GM21526 (cell line): ENCODE measurements around the gene MAP4K4.
A peak's percentile ranks its signal among the peaks of the same experiment; 100 is the strongest.

Experiments
- ATAC-seq: cut with Tn5 transposase; IDR thresholded peaks from one replicate; pipeline ENCODE4 v1.9.1; 2021; ENCODE audit warnings: moderate library complexity; ENCODE audit not compliant: unreplicated experiment, low FRiP score

The MAP4K4 gene

DNA sequence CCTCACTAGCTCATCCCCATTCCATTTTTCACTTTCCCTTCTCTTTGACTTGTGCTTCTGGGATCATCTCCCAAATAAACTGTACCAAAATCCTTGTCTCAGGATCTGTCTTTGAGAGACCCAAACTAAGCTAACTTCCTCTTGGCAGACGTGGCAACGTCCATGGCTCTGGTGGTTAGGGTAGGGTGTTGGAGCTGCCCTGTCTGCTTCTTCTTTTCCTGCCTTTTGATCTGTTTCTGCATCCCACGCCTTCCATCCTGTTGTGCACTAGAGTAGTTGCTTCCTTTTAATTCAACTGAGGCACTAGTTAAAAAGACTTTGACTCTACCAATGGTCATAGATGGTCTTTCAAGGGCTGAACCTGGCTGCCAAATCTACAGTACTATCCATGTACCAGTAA lies 5.5 kb upstream of the MAP4K4 start:
- no peak for ATAC-seq

DNA sequence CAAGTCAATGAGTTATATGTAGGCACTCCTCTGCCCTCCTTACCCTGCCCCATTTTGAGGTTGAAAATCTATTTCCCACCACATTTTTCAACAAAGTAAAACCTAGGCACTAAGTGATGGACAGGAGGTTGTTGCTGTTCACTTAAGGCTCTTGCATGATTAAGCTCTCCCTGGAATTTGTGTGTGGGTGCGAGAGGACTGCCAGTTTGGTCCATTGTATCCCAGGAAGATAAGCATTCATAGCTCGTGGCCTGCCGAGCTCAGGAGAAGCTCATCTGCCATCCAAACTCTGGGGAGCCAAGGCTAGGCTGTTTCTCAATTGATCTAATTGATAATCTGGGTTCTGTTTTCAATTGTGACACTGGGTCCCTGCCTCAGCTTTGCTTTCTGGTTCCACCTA lies 4.7 kb upstream of the MAP4K4 start:
- no peak for ATAC-seq

DNA sequence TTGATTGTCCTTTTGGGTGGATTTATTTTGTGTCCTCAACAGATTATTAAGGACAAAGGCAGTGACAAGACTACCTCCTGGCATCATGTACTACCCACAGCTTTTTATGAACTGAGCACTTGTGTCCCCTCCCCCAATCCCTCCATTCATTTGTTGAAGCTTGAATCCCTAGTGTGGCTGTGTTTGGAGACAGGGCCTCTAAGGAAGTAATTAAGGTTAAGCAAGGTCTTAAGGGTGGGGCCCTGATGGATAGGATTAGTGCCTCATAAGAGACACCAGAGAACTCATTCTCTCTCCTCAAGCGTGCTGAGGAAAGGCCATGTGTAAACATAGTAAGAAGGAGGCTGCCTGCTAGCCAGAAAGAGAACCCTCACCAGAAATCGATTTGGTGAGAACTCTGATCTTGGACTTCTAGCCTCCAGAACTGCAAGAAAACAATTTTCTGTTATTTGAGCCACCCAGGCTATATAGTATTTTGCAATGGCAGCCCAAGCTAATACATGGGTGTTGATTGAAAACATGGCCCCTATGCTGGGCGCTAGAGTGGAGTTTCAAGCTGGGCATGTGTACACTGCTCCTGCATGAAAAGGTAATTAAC lies 3.4 kb upstream of the MAP4K4 start:
- ATAC-seq, result no peak

DNA sequence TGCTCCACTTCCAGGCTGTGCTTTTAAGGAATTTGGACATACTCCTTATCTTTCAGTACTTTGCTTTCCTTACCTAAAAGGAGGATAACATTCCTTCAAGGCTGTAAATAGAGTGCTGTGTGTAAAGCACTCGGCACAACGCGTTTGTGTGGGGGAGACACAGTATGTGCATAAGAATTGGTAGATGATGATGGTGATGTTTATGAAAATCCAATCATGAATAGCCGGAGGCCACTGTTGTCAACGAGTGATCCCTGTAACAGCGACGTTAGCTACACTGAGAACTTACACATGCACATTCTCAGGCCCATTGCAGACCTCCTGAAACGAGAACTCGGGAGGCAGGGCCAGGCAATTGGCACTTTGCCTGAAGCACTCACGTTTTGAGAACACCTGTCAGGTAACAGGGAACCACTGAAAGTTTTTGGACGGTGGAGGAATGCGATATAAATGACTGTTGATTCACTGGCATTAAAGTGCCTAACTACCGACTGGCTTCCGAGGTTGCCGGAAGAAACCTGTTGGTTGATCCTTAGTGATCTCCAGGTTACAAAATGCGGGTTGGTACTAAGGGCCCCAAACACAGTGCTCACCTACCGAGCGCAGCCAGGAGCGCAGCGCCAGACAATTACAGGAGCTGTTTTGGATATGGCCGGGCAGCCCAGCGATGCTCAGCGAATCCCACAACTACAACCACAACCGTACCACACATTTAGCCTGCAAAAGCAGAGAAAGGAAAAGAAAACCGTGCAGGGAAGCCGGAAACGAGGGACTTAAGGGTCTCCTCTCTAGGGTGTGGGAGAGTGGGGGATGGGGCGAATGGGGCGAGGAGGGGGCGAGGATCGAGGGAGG lies 1.0 kb upstream of the MAP4K4 start:
- no peak for ATAC-seq

DNA sequence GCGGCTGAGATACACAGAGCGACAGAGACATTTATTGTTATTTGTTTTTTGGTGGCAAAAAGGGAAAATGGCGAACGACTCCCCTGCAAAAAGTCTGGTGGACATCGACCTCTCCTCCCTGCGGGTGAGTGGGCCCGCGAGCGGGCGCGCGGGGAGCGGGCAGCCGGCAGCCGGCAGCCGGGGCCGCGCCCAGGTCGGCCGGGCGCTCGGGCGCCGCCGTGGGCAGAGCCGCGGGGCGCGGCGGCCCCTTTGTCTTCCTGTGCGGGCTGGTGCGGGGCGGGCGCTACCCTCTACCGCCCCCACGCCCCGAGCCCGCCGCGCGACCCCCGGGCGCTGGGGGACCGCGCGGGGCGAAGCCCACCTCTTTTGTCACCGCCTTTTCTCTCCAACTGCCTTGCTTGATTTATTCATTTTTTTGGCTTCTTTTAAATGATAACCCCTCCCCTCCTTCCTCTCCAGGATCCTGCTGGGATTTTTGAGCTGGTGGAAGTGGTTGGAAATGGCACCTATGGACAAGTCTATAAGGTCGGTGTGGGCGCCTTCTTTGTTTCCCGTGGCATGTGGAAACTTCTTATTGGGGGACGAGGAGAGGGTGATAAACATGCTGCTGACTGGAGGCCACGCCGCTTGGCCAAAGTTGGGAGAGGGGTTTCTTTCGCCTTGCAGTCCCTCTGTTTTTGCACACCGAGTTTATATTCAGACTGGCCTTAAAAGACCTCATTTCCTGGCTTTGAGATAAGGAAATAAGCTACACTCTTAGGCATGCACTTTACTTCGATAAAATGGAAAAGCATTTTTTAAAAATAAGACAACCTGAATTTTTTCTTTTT lies 722 bp downstream of the MAP4K4 start:
- peak; percentile 39 for ATAC-seq

DNA sequence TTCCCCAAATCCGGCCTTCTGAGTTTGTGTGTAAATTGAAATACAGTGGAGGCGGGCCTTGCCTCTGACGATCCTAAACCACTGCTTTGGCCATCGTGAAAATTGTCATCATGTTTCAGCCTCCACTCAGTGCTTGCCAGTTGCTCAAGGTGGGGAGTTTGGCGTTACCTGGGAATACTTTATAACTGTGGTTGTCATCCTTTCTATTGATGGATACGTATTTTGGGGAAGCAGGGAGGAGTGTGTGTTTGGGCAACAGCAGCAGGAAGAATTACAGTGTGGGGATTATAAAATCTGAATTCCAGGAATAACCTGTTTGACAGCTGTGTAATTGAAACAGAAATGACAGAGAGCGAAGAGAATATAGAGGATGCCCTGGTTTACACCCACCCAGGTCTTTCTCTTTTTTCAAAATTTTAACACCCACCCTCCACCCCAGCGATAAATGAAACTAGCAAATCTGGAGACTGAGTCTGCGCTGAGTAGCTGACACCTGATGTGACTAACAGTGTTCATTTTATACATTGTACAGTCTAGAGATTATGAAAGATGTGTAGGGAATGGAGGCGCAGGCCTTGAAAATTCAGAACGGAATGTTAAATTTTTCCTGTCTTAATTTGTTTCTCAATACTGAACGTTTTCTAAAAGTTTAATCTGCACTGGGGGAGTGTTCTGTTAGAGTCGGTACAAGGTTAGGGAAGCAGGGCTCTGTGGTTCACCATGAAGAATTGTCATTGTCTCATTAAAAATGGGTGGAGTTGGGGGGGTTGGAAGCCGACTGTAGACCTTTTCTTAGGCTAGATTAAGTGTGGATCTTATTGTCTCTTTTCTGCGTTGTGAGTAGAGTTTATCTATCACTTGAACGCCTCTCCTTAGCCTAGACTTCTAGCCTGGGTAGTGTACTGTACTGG lies 1.6 kb downstream of the MAP4K4 start:
- no peak for ATAC-seq

DNA sequence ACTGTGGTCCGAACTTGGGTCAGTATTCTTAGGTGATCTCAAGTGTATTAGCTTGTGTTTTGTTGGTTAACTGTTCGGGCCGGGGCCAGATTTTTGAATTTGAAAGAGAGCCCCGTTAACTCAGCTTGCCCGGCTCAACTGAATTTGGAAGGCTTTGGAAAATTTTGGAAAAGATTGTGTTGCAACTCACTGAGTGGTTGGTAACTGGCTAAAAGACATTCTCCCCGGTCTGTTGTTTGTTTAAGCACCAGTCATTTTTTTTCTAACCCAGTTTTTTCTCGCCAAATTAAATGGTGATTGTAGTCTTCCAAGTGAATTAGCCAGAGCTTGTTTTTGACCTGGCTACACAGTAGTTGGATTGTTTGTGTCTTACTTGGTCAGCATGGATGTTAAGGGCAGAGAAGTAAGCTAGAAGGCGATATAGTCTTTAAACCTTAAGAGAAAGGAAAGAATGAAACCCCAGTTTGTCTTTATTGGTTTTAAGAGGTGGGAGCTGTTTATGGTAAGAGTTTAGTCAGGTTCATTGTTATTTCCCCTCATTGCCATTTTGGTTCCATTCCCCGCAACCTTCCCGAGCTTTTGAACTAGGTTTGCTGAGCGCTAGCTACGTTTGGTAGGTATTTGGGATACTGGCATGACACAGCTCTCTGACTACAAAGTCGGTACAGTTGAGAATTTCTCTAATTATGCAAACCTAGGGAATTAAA lies 2.4 kb downstream of the MAP4K4 start:
- no peak for ATAC-seq

DNA sequence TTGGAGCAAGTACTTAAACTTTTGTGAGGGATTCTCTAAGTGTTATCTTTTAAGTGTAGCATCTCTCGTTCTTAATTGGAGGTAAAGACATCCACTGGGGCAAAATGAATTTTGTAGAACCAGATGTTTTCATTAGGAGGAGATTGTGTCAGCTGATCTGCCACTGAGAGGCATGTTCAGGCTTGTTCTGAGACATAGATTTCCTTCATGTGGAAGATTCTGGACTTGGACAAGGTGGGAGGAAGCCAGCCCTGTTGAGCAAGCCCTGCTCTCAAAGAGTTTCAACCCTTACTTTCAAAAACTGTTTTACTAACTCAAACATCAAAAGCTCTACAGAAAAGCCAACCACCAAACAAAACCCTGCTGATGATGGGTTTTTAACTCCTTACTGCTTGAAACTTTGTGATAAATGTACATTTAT lies 6.5 kb downstream of the MAP4K4 start:
- ATAC-seq, result no peak

DNA sequence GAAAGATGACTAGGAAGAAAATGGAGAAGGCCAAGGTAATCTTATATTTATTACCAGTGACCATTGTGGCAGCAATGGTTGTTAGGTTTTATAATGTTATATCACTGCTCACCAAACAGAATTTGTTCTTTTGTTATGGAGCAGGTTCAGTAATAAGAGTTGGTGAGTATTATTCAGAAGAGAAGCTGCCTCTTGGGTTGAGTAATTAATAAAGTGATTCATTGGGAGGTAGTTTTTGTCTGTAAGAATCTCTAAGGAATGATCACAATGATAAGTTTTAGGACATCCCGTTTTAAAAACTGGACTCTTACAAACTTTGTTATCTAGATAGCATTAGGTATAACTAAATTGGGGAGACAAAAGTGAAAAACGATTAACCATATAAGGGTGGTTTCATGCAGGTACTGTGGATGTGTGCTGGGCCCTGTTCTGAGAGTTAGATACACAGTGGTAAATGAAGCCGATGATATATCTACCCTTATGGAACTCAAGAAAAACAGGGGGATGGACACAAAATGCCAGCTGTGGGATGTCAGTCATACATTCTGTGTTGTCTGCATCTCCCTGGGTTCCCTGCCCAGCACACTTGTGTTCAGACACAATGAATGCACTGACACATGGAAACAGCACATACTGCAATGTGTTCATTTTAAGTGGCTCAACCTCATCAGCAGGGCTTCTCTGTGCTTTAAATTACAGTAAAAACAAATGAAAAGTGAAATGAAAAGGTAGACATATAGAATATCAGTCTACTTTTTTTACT lies 7.5 kb downstream of the MAP4K4 start:
- ATAC-seq, result no peak

DNA sequence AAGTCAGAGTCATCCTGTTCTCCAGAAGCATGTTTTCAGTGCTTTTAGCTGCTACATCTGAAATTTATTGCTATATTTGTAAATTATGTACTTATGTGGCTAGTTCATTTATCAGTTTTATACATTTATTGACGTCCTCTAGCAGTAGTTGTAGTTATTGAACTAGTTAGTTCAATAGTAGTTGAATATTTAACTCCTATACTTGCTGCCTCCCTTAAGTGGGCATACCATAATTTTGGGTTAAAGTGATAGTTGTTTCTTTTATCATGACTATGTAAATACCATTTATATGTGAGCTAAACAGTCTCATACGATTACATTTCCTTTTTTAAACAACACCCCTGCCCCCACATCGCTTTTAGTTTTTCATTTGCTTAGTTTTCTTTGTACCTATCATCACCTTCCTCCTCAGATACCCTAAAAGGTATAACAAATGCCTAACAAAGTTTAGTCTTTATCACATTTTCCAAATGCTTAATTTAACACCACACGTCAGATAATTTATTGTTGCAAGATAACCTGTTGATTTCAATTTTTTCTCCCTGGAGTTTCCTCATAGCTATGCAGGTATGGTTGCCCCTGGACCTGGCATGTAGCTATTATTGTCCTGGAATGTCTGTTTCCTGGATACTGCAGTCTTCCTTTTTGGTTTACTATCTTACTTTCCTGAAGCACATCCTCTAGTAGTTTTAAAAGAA lies 8.8 kb downstream of the MAP4K4 start:
- no peak for ATAC-seq

DNA sequence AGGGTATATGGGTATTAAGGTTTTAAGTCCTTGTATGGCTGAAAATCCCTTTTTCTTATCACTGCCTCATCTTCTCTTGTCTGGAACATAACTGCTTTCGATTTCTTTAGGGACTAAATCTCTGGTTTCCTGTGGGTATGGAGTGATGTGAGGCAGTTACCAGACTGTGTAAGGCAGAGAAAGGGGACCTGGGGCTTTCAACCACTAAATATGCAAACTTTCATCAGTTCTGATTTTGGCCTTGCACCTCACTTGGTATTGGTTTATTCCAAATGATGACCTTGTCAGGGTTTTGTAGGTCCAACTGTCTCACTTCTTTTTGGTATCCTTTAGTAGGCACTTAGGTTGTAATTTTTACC lies 9.3 kb downstream of the MAP4K4 start:
- ATAC-seq, result peak; percentile 51

DNA sequence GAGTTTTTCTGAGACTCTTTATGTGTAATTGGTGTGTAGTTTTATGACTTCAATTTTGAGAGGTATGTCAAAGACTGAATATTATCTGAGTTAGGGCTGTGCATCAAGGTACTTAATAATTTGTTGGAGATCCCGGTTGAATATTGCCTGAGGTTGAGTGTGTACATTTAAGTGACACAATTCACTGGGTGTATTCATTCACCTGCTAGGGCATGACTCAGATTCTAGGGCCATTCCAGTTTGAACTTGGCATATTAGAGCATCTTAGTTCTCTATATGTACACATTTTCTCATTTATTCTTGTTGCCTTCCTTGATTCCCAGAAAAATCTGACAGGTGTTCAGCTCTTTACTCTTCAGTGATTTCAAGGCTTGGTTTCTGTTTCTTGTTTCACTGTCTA lies 12.5 kb downstream of the MAP4K4 start:
- no peak for ATAC-seq

DNA sequence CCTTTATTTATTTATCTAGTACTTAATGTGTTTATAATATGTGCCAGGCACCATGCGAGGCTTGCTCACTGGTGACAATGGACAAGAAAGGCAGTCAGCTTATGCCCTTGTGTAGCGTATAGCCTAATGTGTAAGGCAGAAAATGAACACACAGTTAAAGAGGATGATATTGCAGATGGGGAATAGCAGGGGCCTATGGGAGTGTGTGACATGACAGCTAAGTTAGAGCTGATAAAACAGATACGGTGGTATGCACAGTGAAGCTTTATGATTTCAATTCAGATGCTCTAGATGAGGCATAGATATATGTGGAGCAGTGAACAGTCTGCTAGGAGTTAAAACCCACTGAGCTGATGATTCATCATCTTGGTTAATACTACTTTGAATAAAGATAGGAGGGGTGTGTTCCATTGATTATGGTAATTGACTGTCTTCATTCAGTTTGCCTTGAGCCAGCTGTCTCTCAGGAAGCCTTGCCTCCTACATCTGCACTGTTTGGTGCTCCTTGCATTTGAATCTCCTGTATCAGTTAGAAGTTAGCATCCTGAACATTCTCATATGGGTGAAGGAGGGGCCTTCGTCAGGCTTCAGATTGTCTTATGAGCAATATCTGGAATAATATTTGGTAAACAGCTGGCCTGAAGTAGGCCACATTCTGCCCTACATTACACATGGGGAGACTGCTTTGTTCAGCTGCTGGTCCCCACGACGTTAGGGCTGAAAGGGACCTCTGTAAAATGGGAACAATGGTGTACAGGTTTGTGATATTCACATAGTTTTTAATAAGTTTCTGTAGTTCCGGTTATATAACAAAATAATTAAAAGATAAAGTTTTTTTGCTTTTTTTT lies 13.2 kb downstream of the MAP4K4 start:
- ATAC-seq, result no peak

DNA sequence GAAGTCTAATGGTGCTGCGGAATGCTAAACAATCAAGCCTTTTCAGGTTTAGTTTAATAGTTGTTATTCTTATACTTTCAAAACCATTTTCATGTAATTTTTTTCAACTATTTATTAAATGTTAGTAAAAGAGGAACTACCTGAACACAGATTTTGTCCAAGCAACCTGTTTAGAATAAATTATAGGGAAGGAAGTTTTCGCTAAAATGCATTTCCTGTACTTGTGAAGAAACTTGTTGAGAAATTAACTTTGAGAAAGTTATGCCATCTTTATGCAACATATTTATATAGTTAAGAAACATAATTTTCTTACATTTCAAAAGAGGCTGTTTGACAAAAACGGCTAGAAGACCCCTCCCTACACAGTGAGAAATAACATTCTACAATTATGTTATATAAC lies 16.6 kb downstream of the MAP4K4 start:
- no peak for ATAC-seq

DNA sequence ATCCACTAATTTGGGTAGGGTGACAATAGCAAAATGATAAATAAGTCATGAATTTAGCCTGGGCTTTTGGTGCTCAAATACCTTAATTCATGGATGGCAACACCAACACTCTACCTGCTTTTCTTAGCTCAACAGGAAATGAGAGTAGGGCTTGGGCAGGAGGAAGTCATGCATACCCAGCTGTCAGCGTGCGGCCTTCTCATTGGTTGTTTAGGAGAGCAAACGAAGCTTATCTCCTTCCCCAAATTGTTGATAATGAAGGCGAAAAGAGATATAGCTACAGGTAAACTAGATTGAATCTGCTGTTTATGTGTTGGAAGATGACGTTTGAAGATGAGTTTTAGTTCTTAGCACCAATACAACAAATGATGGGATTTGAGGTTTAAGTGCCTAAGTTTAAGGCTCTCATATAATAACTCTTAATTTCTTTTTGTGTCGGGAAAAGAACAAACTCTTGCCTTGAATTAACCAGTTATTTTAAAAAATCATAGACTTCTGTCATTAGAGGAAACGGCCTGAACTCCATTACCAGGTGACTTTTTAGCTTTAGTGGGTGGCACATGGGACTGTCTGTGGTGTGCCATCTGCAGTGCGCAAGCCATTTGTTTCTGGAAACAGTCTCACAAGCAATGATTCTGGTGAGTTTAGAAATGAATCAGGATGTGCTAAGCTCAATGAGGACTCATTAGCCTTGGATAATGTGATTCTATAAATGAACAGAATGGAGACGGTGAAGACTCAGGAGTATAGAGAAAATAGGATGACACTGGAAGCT lies 19.8 kb downstream of the MAP4K4 start:
- ATAC-seq, result peak; percentile 80

DNA sequence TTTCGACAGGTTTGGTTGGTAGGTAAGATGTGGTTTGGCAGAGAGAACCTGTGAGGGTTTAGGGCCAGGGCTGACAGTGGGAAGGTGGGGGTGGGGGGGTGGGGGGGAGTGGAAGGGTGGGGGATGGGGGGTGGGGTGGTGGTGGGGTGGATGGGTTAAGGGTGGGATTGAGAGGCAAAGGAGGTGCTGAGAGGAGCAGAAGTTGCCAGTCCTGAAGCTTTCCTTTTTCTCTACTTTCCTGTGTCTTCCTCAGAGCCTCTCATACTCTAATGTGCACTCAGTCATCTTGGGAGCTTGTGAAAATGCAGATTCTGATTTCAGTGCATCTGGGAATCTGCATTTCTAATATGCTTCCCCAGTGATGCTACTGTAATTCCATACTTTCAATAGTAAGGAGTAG lies 21.0 kb downstream of the MAP4K4 start:
- ATAC-seq, result no peak

DNA sequence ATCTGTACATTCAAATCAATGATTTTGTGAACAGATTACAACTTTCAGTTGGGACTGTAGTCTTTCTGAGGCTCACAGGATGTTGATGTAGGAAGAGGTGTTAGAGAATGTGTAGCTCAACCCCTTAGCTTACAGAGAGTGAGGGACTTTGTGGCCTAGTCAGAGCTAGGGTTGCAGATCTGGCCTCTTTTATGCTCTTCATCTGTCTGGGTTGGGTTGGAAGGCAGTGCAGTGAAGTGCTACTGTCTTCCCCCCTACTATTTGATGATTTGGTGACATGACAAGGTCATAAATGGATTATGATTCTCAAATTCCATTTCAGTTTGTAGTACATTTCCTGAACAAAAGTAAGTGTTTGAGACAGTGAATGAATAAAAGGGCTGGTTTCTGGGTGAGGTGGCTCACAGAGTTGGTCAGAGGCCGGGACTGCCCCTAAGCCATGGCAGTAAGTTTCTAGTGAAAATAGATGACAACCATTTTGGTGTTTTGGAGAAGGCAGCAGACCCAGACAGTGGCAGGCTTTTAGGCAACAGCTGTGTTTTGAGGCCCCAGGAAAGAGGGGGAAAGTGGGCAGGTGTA lies 21.6 kb downstream of the MAP4K4 start:
- ATAC-seq, result no peak
